ENCODE data around the gene OPCML.

GRCh38 chr11:133224271-133224670 lies 308.0 kb downstream of the OPCML start:
- TF ChIP-seq POLR2AphosphoS5 (IDR thresholded peaks at IDR 0.05; ENCODE audit: low read depth, low read length) (no peak), CTCF (IDR thresholded peaks at IDR 0.05) (no peak), REST (IDR thresholded peaks at IDR 0.05; ENCODE audit: insufficient read depth in 1 of 2, low read depth in 2 of 2, low read length in 1 of 2) (no peak), SIN3A (IDR thresholded peaks at IDR 0.05; ENCODE audit: borderline replicate concordance, insufficient read depth, low read depth, low read length) (no peak), TCF7L2 (IDR thresholded peaks at IDR 0.05; ENCODE audit: low read depth, low read length) (no peak)
